GM19395 (cell line): Measurements from ENCODE around the gene BDH1.

Source experiments
- ATAC-seq: cut with Tn5 transposase; IDR thresholded peaks from one replicate; pipeline ENCODE4 v1.9.1; 2021; ENCODE audit warnings: mild to moderate bottlenecking, moderate library complexity; ENCODE audit not compliant: unreplicated experiment

BDH1 gene

GRCh38 chr3:197552198-197552597 lies 3.6 kb downstream of the BDH1 start:
- ATAC-seq: no peak

GRCh38 chr3:197550489-197550888 lies 5.3 kb downstream of the BDH1 start:
- no peak for ATAC-seq

GRCh38 chr3:197549261-197549885 lies 6.4 kb downstream of the BDH1 start:
- ATAC-seq: no peak

GRCh38 chr3:197547306-197548011 lies 8.3 kb downstream of the BDH1 start:
- ATAC-seq: no peak

- no peak for ATAC-seq
These were observed 9.3 kb downstream of the BDH1 start for GRCh38 chr3:197546307-197547085.

- no peak for ATAC-seq
These were observed 10.2 kb downstream of the BDH1 start for GRCh38 chr3:197545571-197545970.

GRCh38 chr3:197545101-197545500 lies 10.7 kb downstream of the BDH1 start:
- no peak for ATAC-seq

GRCh38 chr3:197542741-197543454 lies 12.9 kb downstream of the BDH1 start:
- ATAC-seq: no peak

- ATAC-seq: no peak
These were observed 13.8 kb downstream of the BDH1 start for GRCh38 chr3:197541756-197542539.

GRCh38 chr3:197540961-197541377 lies 14.8 kb downstream of the BDH1 start:
- no peak for ATAC-seq

- ATAC-seq: no peak
These were observed 16.1 kb downstream of the BDH1 start for GRCh38 chr3:197539651-197540051.

GRCh38 chr3:197533927-197534725 lies 21.6 kb downstream of the BDH1 start:
- no peak for ATAC-seq

- no peak for ATAC-seq
These were observed 22.4 kb downstream of the BDH1 start for GRCh38 chr3:197533396-197533795.

GRCh38 chr3:197532388-197532787 lies 23.4 kb downstream of the BDH1 start:
- ATAC-seq: no peak

- no peak for ATAC-seq
These were observed 27.6 kb downstream of the BDH1 start for GRCh38 chr3:197528190-197528589.

- no peak for ATAC-seq
These were observed 28.2 kb downstream of the BDH1 start for GRCh38 chr3:197527569-197527968.

- no peak for ATAC-seq
These were observed 30.1 kb downstream of the BDH1 start for GRCh38 chr3:197525706-197526105.

- ATAC-seq: no peak
These were observed 31.6 kb downstream of the BDH1 start for GRCh38 chr3:197524128-197524527.

- no peak for ATAC-seq
These were observed 32.2 kb downstream of the BDH1 start for GRCh38 chr3:197523526-197523925.
